Stimulated activated CD8-positive, alpha-beta memory T cell treated with anti-CD3 and anti-CD28 coated beads, Interleukin-7, amount 100 ng/mL, for 1 hour (primary cell): Measurements from ENCODE around the gene DBR1.

Experiments
- DNase-seq, 2 donors: peaks; one replicate each; pipeline ENCODE4 v3.0.0-alpha.2; 2020; ENCODE audit warnings: low read depth in 2 of 2

DBR1 gene, protein sequence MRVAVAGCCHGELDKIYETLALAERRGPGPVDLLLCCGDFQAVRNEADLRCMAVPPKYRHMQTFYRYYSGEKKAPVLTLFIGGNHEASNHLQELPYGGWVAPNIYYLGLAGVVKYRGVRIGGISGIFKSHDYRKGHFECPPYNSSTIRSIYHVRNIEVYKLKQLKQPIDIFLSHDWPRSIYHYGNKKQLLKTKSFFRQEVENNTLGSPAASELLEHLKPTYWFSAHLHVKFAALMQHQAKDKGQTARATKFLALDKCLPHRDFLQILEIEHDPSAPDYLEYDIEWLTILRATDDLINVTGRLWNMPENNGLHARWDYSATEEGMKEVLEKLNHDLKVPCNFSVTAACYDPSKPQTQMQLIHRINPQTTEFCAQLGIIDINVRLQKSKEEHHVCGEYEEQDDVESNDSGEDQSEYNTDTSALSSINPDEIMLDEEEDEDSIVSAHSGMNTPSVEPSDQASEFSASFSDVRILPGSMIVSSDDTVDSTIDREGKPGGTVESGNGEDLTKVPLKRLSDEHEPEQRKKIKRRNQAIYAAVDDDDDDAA

GRCh38 chr3:138174421-138175131, at the start of gene DBR1:
Gene DBR1, minus strand, starts transcription at chr3:138174921. Its CDS starts 126 bp downstream, at chr3:138174795.
- peak; percentile 27 to 40 for DNase-seq

GRCh38 chr3:138222942-138223287, 48.2 kb upstream of the DBR1 start:
- DNase-seq = no peak

DNA sequence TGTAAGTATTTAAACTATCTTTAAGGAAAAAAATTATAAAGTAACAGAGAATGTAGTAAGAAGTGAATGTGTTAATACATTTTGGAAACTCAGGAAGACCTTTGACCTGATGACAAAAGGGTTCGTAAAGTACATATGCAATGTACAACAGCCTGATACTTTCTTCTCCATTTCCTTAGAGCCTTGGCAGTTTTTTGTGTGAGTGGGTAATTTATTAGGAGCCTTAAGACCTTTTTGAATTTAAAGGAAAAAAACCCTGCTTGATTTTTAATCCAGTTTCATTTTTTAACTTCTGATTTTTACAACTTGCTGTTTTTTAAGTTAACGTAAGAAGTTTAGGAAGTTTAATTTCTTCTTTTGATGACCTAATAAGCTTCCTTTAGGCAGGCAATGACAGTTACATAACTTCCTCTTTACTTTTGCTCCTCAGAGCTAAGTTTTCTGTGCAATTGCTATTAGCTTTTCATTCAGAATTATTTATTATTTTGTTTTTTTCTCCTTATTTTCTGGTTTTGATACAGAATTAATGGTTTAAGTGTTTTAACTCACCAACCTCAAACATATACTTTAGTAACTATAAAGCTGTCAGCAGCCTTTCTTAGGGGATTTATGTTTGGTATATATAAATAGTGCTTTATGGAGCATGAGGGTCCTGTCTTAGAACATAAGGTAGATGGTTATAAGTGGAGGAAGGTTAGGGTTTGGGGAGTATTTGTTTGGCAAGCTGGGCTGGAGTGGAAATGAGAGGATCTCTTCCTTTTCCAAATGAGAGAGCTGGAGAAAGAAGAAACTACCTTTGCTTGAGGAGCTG, 47.6 kb upstream of the DBR1 start:
- no peak for DNase-seq

GRCh38 chr3:138220788-138221187, 46.1 kb upstream of the DBR1 start:
- no peak for DNase-seq

DNA sequence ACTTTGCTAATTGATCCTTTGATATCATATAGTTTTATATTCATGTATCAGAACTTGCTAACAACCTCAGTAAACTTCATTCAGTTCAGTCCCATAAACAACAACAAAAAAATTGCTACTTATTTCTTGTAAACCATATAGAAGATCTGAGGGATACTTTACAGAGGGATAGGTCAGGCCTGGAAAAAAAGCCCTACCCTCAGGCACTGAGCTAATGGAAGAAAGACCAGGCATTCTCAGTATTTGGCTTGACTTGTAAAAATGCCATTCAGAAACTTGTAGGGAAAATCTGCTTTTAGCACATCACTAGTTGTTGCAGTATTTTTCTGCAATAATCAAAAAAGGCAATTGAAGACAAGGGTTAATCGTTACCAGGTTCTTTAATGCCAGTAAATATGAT, 45.5 kb upstream of the DBR1 start:
- no peak for DNase-seq

DNA sequence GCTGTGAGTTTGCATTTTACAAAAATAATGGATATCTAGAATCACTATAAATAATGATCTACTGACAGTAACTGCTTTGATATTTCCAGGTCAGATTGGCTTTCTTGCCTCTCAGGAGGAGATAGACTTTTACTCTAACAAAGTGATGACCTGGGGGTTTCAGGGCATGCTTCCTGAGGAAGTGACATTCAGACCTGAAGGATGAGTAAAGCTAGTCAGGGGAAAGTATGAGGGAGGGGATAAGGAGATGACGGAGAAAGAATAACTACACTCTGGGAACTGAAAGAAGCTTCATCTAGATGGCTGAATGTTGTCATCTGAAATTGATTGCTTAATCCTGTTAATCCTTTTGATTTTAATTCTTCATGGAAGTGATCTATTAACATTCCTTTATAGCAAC, 44.5 kb upstream of the DBR1 start:
- DNase-seq = no peak

DNA sequence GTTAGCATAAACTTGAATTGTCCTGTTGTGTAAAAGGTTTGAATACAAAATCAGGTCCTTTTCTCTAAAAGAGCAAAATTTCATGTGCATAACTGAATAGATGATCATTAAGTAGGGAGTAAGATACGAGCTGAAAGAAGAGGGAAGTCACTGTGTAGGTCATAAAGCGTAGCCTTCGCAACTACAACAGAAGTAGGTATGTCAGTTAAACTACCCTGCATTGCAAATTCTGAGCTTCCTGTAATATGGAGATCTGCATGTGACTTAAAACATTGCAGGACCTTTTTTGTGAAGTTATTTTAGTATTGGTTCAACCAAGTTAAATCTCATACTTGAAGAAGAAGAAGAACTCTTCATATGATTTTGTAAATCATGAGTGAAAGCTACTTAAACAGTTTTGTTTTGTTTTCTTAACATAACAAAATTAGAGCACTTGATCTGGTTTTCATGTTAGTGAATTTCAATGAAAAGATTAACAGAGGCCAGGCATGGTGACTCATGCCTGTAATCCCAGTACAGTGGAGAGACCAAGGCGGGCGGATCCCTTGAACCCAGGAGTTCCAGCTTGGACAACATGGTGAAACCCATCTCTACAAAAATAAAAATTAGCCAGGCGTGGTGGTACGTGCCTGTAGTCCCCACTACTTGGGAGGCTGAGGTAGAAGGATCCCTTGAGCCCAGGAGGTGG, 38.8 kb upstream of the DBR1 start:
- no peak for DNase-seq

- DNase-seq = no peak
Measured at GRCh38 chr3:138210528-138210927, 35.8 kb upstream of the DBR1 start.

GRCh38 chr3:138206196-138206595, 31.5 kb upstream of the DBR1 start:
- DNase-seq = no peak

DNA sequence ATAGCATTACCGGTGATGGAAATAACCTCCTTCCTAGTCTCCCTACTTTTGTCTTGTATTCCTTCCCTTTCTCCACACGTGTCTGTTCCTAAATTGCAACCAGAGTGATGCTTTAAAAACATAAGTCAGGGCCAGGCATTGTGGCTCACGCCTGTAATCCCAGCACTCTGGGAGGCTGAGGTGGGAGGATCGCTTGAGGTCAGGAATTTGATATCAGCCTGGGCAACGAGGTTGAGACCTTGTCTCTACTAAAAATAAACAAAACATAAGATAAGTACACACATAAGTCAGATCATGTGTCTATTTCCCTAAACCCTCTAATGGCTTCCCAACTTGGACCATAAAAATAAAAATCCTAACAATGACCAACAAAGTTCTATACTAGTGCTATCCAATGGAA, 30.8 kb upstream of the DBR1 start:
- DNase-seq = no peak

GRCh38 chr3:138203938-138204337, 29.2 kb upstream of the DBR1 start:
- DNase-seq = no peak

- DNase-seq = no peak
Measured at GRCh38 chr3:138202945-138203701, 28.4 kb upstream of the DBR1 start.

- no peak for DNase-seq
Measured at GRCh38 chr3:138200424-138200823, 25.7 kb upstream of the DBR1 start.

GRCh38 chr3:138199851-138200250, 25.1 kb upstream of the DBR1 start:
- no peak for DNase-seq

DNA sequence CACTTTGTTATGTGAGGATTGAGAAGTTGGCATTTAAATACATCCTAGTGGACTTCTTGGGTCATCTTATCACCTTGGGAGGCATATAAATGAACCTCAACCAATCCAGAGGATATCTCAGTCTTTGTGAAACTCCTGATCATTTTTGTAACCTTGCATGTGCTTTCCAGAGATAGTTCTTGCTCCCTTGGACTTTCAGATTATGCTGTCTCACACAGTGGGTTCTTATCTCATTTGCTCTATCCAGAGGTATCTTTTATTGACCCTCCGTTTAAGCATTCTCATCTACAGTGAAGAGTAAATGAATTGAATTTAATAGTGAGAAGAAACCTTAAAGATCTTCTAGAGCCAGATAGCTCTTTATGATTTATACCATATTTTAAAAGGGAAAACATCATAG, 22.8 kb upstream of the DBR1 start:
- DNase-seq = no peak

DNA sequence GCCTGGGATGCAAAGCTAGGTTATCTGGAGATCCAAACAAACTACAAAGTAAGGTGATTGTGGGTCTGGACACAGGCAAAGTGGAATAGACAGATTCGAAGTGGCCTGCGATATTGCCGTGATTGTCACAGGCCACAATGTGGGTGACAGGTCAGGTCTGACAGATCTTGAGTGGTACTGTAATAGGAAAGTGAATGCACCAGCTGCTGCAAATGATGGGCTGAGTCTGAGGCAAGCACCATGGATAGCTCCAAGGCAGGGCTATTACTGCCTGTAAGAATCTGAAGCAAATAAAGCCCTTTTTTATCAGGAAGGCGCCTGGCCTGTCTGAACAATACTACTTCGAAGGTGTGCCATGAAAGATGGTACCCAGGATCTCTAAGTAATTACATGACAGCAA, 22.3 kb upstream of the DBR1 start:
- DNase-seq = no peak

- DNase-seq = no peak
Measured at GRCh38 chr3:138196023-138196422, 21.3 kb upstream of the DBR1 start.

DNA sequence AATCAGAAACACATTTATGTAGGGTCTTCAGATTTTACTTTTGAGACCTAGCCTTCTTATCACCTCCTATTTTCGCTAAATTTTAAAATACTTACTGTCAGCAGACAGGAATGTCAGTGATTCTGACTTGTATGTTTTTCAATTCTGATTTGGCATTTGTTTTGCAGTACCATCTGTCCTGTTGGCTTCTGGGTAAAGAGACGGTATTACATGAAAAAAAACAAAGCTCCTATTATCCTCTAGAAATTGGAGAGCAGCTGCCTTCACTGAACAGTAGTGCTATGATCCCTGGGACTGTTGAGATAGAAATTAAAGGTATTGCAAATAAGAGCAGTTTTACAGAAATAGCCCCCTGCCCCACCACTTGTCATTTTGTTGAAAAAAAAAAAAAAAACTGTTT, 20.8 kb upstream of the DBR1 start:
- DNase-seq = no peak

- DNase-seq = no peak
Measured at GRCh38 chr3:138188013-138188730, 13.5 kb upstream of the DBR1 start.

GRCh38 chr3:138187296-138188012, 12.7 kb upstream of the DBR1 start, which contains the start of gene ARMC8:
Gene ARMC8, plus strand, starts transcription at chr3:138187301. Its CDS starts 254 bp downstream, at chr3:138187555.
- DNase-seq = peak in 1 of 2 donors; percentile 19
